Esophagus (tissue), 2 donors: ENCODE data around the gene WDCP. TPM values are rescaled to one million over a fixed set of nuclear protein-coding genes. Genes with fewer than 3 reads are reported as not detected.

Experiments used
- H3K27ac ChIP-seq, 2 donors: one replicate each; pipeline ENCODE4 v1.5.1; 2013; ENCODE audit warnings: low read depth in 2 of 2, mild to moderate bottlenecking in 2 of 2, inconsistent platforms in 1 of 2, low read length in 1 of 2, moderate library complexity in 1 of 2
- H3K27me3 ChIP-seq, 2 donors: one replicate each; pipeline ENCODE4 v1.6.1; 2013; ENCODE audit warnings: low read length in 2 of 2, control low read depth in 1 of 2, mild to moderate bottlenecking in 1 of 2; ENCODE audit not compliant: insufficient read depth in 2 of 2, control insufficient read depth in 1 of 2
- H3K36me3 ChIP-seq, 2 donors: one replicate each; pipeline ENCODE4 v1.6.1; 2013; ENCODE audit warnings: low read length in 1 of 2; ENCODE audit not compliant: control insufficient read depth in 2 of 2, insufficient read depth in 2 of 2
- H3K4me1 ChIP-seq, 2 donors: one replicate each; pipeline ENCODE4 v1.6.1; 2013; ENCODE audit warnings: low read length in 1 of 2; ENCODE audit not compliant: control insufficient read depth in 2 of 2, insufficient read depth in 2 of 2
- H3K4me3 ChIP-seq, 2 donors: one replicate each; pipeline ENCODE4 v1.5.1; 2013; ENCODE audit warnings: low read length in 2 of 2, mild to moderate bottlenecking in 2 of 2, low read depth in 1 of 2, moderate library complexity in 1 of 2
- H3K9me3 ChIP-seq, 2 donors: one replicate each; pipeline ENCODE4 v1.6.1; 2013; ENCODE audit warnings: mild to moderate bottlenecking in 2 of 2, low read depth in 1 of 2, low read length in 1 of 2, moderate library complexity in 1 of 2; ENCODE audit not compliant: control insufficient read depth in 2 of 2, insufficient read depth in 1 of 2
- WGBS, 2 donors: extraction: QIAGEN DNeasy Blood & Tissue Kit; methylation state at CpG; one replicate each; pipeline ENCODE4 v1.1.7; 2013; 5-methylcytosine and 5-hydroxymethylcytosine counted together
- polyA plus RNA-seq, 2 donors: library from polyadenylated mRNA; stranded (reverse); fragments of 200-250 nt; gene quantifications; one replicate each; pipeline ENCODE4 v1.2.3, GENCODE V29; 2013
- donor health status: healthy with polysubstance abuse.
- donor health status: Bipolar disorder and iron deficiency.

The WDCP gene
- polyA plus RNA-seq, 2 donors, result 1.2 to 1.9 TPM

GRCh38 chr2:24083567-24084385 is 36.6 kb upstream of the WDCP start:
- WGBS, 2 donors, result 8 to 10% methylated on average over 28 to 30 of the region's 30 CpGs
- Histone ChIP-seq H3K27ac (peak overlapping the region; percentile 93 to 96), H3K9me3 (no peaks in the 10 kb centered on the region), H3K4me1 (peaks cover 0 to 3% of the 10 kb centered on the region in 2 donors), H3K36me3 (peaks cover 0 to 11% of the 10 kb centered on the region in 2 donors), H3K27me3 (no peaks in the 10 kb centered on the region), H3K4me3 (peak overlapping the region; percentile 48 to 67)

- peak overlapping the region; percentile 93 to 96 for H3K27ac ChIP-seq
- peaks cover 0 to 11% of the 10 kb centered on the region in 2 donors for H3K36me3 ChIP-seq
- no peaks in the 10 kb centered on the region for H3K9me3 ChIP-seq
- 84 to 85% methylated on average over 8 of the region's 8 CpGs for WGBS, 2 donors
- peak overlapping the region; percentile 48 to 67 for H3K4me3 ChIP-seq
- peaks cover 0 to 3% of the 10 kb centered on the region in 2 donors for H3K4me1 ChIP-seq
- no peaks in the 10 kb centered on the region for H3K27me3 ChIP-seq
Observed at GRCh38 chr2:24082787-24083566, 35.8 kb upstream of the WDCP start.

- H3K36me3 ChIP-seq, result peaks cover 0 to 11% of the 10 kb centered on the region in 2 donors
- H3K9me3 ChIP-seq, result no peaks in the 10 kb centered on the region
- no peak overlapping the region for H3K4me3 ChIP-seq
- 55 to 65% methylated on average over 2 of the region's 2 CpGs for WGBS, 2 donors
- H3K4me1 ChIP-seq, result peaks cover 0 to 9% of the 10 kb centered on the region in 2 donors
- H3K27me3 ChIP-seq, result no peaks in the 10 kb centered on the region
- no peak overlapping the region for H3K27ac ChIP-seq
Observed at GRCh38 chr2:24080701-24081100, 33.5 kb upstream of the WDCP start.

DNA sequence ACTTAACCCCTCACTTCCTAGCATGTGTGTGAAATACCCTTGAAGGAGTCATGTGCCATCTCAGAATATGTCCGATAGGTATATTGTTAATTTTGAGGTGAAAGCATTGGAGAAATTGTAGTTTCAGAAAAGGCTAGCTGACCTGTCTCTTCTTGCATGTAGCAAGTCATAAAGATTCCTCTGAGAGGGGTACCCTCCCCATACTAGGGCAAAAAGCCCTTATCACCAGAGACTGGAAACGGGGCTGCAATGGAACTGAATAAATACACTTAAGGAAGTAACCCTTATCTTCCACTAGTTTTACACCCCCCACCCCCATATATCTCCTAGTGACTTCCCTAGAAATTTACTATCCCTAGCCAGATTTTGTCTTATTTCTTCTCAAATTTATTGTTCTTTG is 30.7 kb upstream of the WDCP start:
- H3K4me1 ChIP-seq, result peaks cover 0 to 9% of the 10 kb centered on the region in 2 donors
- peak overlapping the region; percentile 99 for H3K27ac ChIP-seq
- H3K27me3 ChIP-seq, result no peaks in the 10 kb centered on the region
- H3K4me3 ChIP-seq, result peak overlapping the region; percentile 85 to 89
- H3K9me3 ChIP-seq, result no peaks in the 10 kb centered on the region
- H3K36me3 ChIP-seq, result peaks cover 0 to 10% of the 10 kb centered on the region in 2 donors
- 43 to 48% methylated on average over 2 of the region's 2 CpGs for WGBS, 2 donors

GRCh38 chr2:24077535-24077877 is 30.3 kb upstream of the WDCP start:
- H3K27ac ChIP-seq, result peak overlapping the region; percentile 99
- no peaks in the 10 kb centered on the region for H3K27me3 ChIP-seq
- WGBS, 2 donors, result 5 to 7% methylated on average over 9 of the region's 9 CpGs
- H3K4me3 ChIP-seq, result peak overlapping the region; percentile 85 to 89
- no peaks in the 10 kb centered on the region for H3K9me3 ChIP-seq
- H3K4me1 ChIP-seq, result peaks cover 0 to 7% of the 10 kb centered on the region in 2 donors
- H3K36me3 ChIP-seq, result peaks cover 0 to 7% of the 10 kb centered on the region in 2 donors

DNA sequence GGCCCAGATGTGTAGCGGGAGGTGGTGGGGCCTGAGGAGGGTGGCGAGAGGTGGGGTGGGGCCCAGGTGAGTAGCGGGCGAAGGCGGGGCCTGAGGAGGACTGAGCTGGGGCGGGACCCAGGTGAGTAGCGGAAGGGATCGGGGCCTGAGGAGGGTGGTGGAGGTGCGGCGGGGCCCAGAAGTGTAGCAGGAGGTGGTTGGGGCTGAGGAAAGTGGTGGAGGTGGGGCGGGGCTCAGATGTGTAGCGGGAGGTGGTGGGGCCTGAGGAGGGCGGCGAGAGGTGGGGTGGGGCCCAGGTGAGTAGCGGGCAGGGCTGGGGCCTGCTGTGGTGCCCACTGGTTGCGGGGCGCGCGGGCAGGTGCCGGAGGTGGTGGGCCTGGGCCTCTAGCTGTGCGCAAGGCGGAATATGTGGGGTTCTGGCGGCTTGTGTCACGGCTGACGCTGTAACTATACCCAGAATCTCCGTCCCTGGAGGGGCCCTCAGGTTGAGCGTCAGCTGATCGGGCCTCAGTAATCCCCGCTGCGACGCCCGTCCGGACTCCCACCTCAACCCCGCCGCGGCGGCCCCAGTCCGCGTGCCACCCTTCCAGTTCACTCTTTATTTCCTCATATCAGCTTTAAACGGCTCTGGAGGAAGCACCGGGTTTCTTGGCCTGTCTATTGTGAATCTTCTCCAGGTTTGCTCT is 29.8 kb upstream of the WDCP start:
- Histone ChIP-seq H3K4me3 (peak overlapping the region; percentile 85 to 89), H3K36me3 (peaks cover 0 to 6% of the 10 kb centered on the region in 2 donors), H3K4me1 (peaks cover 0 to 7% of the 10 kb centered on the region in 2 donors), H3K9me3 (no peaks in the 10 kb centered on the region), H3K27me3 (no peaks in the 10 kb centered on the region), H3K27ac (peak overlapping the region; percentile 99)
- WGBS, 2 donors, result 1% methylated on average over 28 to 41 of the region's 41 CpGs

GRCh38 chr2:24075915-24076848 is 29.0 kb upstream of the WDCP start, which contains the start of gene SF3B6:
Gene SF3B6 (minus strand): TSS chr2:24076326. CDS start chr2:24076229, 97 bp downstream.
- H3K27me3 ChIP-seq, result no peaks in the 10 kb centered on the region
- WGBS, 2 donors, result 1% methylated on average over 64 of the region's 64 CpGs
- H3K4me1 ChIP-seq, result peaks cover 0 to 7% of the 10 kb centered on the region in 2 donors
- no peaks in the 10 kb centered on the region for H3K9me3 ChIP-seq
- peaks cover 0 to 3% of the 10 kb centered on the region in 2 donors for H3K36me3 ChIP-seq
- peak within 1 kb of the TSS; percentile 85 to 89 for H3K4me3 ChIP-seq
- peak within 1 kb of the TSS; percentile 99 for H3K27ac ChIP-seq

GRCh38 chr2:24075259-24075658 is 28.1 kb upstream of the WDCP start:
- Histone ChIP-seq H3K9me3 (no peaks in the 10 kb centered on the region), H3K4me1 (peaks cover 0 to 7% of the 10 kb centered on the region in 2 donors), H3K36me3 (peaks cover 0 to 3% of the 10 kb centered on the region in 2 donors), H3K27ac (no peak overlapping the region), H3K27me3 (no peaks in the 10 kb centered on the region), H3K4me3 (peak overlapping the region; percentile 13 to 89)
- WGBS, 2 donors, result 50 to 52% methylated on average over 5 of the region's 5 CpGs
